OCI-LY1 (cell line): ENCODE data around the gene WNT9B.

Experiments used
- EZH2 ChIP-seq: fragments of 200-600 bp; sonication (generic), shearing (Covaris generic); IDR thresholded peaks from 2 replicates; pipeline ENCODE4 v1.8.0; 2017; ENCODE audit warnings: borderline replicate concordance, mixed run types, mild to moderate bottlenecking, antibody characterized with exemption, low read length, moderate library complexity, mixed read lengths
- TF ChIP-seq, protein P1 (sequence below): fragments of 200-600 bp; sonication (generic), shearing (Covaris generic); IDR thresholded peaks from 2 replicates; pipeline ENCODE4 v1.5.1; 2017; ENCODE audit warnings: mild to moderate bottlenecking, antibody characterized with exemption, low read length, moderate library complexity, mixed read lengths

DNA sequence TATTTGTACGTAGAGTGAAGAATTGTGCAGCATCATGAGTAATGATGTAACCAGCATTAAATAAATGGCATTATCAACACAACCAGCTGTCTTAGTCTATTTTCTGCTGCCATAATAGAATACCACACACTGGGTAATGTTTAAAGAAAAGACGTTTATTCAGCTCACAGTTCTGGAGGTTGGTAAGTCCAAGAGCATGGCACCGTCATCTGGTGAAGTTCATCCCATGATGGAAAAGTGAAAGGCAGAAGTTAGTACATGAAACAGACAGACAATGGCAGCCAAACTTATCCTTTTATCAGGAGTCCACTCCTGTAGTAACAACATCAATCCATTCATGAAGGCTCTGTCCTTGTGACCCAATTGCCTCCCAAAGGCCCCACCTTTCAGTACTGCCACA is 65.2 kb downstream of the WNT9B start:
- TF ChIP-seq, protein P1, sequence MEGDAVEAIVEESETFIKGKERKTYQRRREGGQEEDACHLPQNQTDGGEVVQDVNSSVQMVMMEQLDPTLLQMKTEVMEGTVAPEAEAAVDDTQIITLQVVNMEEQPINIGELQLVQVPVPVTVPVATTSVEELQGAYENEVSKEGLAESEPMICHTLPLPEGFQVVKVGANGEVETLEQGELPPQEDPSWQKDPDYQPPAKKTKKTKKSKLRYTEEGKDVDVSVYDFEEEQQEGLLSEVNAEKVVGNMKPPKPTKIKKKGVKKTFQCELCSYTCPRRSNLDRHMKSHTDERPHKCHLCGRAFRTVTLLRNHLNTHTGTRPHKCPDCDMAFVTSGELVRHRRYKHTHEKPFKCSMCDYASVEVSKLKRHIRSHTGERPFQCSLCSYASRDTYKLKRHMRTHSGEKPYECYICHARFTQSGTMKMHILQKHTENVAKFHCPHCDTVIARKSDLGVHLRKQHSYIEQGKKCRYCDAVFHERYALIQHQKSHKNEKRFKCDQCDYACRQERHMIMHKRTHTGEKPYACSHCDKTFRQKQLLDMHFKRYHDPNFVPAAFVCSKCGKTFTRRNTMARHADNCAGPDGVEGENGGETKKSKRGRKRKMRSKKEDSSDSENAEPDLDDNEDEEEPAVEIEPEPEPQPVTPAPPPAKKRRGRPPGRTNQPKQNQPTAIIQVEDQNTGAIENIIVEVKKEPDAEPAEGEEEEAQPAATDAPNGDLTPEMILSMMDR = no peak
- no peak for TF ChIP-seq EZH2
